ENCODE data around the gene C5AR2.

DNA sequence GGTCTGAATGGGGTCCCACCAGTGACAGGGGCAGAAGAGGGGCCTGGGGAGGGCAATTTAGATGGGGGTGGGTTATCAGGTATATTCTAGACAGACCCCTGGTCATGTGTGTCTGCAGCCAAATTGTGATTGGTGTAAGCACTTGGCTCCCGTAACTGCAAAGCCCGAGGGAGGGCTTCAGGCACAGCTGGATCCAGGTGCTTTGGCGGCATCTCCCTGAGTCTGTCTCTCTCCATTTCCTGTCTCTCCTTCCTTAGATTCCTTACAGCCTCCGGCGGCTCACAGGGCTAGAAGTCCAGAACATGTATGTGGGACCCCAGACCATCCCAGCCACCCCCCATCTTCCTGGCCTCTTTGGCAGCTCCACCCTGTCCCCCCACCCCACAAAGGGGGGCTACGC, 48.6 kb downstream of the C5AR2 start:
- TF ChIP-seq, protein P1, sequence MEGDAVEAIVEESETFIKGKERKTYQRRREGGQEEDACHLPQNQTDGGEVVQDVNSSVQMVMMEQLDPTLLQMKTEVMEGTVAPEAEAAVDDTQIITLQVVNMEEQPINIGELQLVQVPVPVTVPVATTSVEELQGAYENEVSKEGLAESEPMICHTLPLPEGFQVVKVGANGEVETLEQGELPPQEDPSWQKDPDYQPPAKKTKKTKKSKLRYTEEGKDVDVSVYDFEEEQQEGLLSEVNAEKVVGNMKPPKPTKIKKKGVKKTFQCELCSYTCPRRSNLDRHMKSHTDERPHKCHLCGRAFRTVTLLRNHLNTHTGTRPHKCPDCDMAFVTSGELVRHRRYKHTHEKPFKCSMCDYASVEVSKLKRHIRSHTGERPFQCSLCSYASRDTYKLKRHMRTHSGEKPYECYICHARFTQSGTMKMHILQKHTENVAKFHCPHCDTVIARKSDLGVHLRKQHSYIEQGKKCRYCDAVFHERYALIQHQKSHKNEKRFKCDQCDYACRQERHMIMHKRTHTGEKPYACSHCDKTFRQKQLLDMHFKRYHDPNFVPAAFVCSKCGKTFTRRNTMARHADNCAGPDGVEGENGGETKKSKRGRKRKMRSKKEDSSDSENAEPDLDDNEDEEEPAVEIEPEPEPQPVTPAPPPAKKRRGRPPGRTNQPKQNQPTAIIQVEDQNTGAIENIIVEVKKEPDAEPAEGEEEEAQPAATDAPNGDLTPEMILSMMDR (IDR thresholded peaks at IDR 0.05): no peak
- no peak for TF ChIP-seq EZH2 (IDR thresholded peaks at IDR 0.05; ENCODE audit: borderline replicate concordance, insufficient read depth, low read depth, low read length, poor library complexity, severe bottlenecking)
